Fibroblast of gingiva (primary cell): ENCODE results near the gene CCT7.
"Not testable (repeated sequence)": the region's sequence is repeated elsewhere in the genome, so short reads cannot be mapped to it uniquely, and the experiment has no call there.

Experiments used
- DNase-seq: peaks from one replicate; pipeline ENCODE4 v3.0.0-alpha.2; 2011; ENCODE audit warnings: low read depth

Gene CCT7

DNA sequence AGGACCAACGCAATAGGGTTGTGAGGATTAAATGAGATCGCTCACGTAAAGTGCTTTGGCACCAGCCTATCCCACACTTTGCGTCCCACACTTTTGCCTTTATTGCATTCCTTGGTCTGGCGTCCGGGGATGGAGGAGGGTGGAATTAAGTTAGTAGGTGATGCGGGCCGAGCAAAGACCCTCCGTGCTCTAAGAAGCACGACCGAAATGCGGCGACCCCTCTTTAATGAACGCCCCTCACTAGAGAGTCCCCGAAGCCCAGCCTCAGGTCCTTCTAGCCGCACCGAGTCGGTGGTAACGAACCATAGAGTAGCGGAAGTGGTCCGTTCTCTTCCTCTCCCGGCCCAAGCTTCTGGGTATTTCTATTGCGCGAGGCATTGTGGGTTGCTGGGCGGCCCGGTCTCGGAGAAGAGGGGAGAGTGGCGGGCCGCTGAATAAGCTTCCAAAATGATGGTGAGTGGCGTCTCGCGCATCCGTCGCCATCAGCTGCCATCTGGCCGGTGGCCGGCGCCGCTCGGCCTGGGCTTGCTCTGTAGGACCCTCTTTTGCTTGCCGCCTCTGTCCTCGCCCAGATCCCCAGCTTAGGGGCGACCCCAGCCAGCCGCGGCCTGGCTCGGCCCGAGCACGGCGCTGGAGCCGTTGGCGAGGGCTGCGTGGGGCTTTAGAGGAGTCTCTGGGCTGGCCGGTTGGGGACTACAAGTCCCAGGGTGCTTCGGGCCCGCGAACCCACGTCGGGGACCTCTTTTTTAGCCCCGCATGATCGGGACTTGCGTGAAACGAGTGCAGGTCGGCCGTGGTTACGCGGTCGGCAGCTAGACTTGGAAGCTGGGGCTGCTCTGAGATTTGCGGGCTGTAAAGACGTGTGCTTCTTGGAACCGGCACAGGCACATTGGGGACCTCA, at the start of gene CCT7:
CCT7 (plus strand) TSS at position 377 of the 901 bp plus-strand sequence; CDS start at position 448, 71 bp downstream.
- peak; percentile 90 for DNase-seq

DNA sequence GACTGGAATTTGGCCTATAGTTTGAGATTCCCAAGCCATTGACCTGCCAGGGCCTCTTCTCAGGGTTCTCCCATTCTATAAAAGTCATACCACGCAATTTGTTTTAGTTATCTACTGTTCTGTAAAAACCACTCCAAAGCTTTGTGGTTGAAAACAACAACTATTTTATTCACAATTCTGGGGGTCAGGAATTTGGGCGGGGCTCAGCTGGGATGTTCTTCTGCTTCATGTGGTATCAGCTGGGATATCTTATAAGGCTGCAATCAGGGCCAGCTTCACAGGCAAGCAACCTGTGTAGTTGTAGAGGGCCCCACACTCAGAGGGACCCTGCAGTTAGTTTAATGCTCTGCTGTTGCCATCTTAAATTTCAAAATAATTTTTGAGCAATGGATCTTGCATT, 48.1 kb upstream of the CCT7 start:
- no peak for DNase-seq

DNA sequence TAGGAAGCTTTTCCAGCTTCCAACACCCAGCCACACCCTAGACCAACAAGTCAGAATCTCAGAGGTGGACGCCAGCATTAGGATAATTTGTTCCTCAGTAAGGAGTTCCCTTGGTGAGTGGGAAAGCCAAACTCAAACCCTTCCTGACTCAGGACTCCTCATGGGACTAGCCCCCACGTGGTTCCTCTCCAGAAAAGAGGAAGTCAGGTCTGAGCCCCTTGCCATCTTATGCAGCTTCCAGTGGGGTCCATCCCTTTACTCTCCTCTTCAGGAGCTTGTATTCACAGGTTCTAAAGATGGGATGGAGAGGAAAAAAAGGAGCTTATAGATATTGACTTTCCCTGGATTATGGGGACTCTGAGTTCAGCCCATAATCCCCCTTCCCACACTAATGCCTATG, 46.6 kb upstream of the CCT7 start:
- no peak for DNase-seq

DNA sequence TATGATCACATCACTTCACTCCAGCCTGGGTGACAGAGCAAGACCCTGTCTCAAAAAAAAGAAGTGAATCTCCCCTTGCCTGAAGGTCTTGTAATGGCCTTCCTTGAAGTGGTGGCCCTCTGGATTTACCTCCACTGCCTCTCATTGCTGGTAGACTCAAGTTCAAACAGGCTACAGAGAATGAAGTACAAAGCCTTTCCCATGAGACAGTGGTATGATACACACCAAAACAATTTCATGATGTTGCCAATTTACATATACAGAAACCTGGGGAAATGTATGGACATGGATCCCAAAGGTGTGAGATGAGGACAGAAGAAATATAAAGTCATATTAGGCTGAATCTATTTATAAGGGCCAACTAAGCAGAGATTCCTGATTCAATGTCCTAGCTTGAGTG, 36.5 kb upstream of the CCT7 start:
- no peak for DNase-seq

DNA sequence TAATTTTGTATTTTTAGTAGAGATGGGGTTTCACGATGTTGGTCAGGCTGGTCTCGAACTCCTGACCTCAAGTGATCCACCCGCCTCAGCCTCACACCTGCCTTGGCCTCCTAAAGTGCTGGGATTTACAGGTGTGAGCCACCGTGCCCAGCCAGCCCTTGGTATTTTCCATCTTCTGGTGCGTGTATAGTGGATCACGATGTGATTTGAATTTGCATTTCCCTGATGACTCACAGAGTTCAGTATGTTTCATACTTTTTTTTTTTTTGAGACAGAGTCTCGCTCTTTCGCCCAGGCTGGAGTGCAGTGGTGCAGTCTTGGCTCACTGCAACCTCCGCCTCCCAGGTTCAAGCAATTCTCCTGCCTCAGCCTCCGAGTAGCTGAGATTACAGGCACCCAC, 33.8 kb upstream of the CCT7 start:
- DNase-seq: not testable (repeated sequence)

DNA sequence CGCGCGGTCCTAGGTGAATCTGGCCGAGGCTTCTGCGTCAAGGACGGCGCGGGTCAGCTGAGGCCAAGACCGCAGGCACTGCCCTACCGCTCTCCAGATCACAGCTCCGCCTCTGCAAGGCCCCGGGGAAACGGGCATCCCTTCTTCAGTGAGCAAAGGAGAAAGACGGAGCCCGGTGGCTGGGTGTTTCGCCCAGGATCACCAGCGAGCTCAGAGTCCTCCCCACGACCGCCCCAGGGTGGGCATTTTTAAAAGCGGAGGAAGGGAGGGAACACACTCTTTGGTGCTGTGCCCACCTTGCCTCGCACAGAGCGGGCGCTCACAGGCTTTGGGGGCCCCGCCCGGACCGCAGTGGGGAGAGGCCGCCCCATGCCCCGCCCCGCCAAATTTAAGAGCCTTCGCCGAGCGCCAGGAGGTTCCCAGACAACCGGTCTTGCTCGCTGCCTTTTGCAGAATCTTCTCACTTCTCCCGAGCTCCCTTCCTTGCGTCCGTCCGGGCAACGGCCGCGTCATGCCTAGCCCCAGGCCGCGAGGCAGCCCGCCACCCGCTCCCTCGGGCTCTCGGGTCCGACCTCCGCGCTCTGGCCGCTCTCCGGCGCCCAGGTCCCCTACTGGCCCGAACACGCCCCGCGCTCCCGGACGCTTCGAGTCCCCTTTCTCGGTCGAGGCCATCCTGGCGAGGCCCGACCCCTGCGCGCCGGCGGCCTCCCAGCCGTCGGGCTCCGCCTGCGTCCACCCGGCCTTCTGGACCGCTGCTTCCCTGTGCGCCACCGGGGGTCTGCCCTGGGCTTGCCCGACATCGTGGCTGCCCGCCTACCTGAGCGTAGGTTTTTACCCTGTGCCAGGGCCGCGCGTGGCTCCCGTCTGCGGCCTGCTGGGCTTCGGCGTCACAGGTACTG, 31.7 kb upstream of the CCT7 start, which contains the start of gene NOTO:
NOTO (plus strand) TSS at position 419 of the 899 bp plus-strand sequence; CDS start at position 512, 93 bp downstream.
- no peak for DNase-seq

DNA sequence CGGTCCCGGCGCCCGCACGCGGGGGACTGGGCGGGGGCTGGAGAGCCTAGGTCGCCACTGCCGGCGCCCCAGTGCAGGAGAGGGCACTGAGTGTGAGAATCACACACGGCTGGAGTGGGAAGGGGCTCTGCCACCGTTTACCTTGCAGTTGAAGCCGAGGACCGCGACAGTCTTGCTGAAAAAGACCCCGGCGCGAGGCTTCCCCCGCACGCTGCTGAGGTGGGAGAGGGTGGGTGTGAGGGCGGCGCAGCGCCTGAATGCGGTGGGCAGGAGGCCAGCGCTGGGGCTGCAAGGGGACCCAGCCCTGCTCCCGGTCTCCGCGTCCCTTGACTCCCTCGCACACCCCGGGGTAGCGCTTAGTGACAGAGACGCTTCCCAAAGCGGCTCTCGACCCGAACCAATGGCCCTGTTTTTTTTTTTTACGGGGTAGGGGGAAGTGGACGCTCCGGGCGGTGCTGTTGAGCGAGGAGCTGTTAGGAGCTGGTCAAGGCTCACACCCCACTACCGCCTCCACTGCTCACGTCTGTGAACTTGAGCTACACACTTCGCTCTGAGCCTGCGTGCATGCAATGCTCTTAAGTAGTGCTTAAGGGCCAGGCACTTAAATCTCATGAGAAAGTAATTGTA, 30.9 kb upstream of the CCT7 start:
- DNase-seq: no peak

DNA sequence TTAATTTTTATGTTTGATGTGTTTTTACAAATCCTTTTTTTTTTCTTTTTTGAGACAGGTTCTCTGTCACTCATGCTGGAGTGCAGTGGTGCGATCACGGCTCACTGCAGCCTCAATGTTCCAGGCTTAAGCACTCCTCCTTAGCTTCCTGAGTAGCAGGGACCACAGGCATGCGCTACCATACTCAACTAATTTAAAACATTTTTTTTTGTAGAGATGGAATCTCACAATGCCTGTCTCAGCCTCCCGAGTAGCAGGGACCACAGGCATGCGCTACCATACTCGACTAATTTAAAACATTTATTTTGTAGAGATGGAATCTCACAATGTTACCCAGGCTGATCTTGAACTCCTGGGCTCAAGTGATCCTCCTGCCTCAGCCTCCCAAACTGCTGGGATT, 28.5 kb upstream of the CCT7 start:
- no peak for DNase-seq

DNA sequence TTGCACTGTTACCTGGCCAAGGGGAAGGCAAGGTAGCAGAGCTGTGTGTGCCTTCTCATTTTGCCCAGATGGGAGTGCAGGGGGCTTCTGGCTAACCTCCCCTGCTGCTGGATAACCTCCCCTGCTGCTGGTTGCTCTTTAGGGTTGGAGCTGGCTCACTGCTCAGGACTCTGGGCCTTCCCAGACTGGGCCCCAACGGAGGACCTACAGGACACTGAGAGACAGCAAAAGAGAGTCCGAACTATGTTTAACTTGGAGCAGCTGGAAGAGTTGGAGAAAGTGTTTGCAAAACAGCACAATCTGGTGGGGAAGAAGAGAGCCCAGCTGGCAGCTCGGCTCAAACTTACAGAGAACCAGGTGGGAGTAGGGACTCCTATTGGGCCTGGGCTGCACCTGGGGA, 25.9 kb upstream of the CCT7 start:
- DNase-seq: no peak

DNA sequence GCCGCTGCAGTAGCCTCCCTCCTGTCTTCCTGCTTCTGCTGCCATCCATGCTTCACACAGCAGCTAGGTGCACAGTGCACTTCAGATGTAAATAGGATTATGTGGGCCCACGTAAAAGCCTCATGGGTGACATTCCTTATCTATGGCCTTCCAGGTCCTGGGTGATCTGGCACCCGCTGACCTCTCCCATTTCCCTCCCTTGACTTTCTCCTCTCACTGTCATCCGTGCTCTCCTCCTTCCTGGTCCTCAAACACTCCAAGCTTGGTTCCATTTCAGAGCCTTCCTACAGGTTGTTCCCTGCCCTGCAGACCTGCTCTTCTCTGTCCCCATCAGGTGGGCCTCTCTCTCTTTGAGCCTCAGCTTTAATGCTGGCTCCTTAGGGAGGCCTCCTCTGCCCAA, 24.1 kb upstream of the CCT7 start:
- no peak for DNase-seq

DNA sequence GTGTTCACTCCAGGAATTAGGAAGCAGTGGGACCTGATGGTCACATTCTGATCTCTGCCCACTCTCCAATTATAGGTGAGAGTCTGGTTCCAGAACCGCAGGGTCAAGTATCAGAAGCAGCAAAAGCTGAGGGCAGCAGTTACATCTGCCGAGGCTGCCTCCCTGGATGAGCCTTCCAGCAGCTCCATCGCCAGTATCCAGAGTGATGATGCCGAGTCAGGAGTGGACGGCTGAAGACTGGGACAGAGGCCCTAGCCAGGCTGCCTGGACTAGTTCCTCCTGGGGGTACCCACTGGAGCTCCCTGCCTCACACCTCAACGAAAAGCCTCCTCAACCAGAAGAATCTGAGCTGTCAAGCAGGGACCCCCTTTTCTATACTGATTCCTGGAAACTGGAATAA, 23.4 kb upstream of the CCT7 start:
- no peak for DNase-seq

DNA sequence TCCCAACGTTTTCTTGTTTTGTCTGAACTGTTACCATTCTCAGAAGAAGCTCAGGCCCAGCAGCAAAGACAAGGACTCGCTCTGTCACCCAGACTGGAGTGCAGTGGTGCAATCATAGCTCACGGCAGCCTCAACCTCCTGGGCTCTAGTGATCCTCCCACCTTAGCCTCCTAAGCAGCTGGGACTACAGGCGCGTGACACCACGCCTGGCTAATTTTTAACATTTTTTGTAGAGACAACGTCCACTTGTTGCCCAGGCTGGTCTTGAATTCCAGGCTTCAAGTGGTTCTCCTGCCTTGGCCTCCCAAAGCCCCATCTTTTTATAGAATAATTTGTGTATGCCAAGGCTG, 22.0 kb upstream of the CCT7 start:
- DNase-seq: no peak

DNA sequence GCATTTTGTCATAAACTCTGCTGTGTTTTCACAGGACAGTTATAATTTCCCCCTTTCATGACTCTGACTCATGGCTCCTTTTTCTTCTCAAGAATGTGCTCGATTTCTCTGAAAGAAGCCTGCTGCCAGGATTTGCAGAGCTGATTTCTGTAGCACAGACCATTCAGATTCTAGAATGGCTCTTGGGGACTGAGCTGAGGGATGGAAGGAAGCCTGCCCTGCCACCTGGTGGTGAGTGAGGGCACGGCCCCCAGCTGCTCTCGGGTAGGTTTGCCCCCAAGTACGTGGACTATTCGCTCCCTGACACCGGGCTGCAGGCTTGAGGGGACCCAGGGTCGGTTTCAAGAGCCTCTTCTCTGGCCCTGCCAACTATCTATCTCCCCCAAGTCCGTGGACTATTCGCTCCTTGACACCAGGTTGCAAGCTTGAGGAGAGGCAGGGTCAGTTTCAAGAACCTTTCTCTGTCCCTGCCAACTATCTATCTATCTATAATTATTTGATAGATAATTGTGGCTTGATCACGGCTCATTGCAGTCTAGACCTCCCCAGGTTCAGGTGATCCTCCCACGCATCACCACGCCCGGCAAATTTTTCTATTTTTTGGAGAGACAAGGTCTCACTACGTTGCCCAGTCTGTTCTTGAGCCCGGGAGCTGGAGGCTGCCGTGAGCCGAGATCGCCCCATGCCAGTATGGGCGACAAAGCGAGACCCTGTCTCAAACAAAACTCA, 21.5 kb upstream of the CCT7 start:
- peak; percentile 90 for DNase-seq

DNA sequence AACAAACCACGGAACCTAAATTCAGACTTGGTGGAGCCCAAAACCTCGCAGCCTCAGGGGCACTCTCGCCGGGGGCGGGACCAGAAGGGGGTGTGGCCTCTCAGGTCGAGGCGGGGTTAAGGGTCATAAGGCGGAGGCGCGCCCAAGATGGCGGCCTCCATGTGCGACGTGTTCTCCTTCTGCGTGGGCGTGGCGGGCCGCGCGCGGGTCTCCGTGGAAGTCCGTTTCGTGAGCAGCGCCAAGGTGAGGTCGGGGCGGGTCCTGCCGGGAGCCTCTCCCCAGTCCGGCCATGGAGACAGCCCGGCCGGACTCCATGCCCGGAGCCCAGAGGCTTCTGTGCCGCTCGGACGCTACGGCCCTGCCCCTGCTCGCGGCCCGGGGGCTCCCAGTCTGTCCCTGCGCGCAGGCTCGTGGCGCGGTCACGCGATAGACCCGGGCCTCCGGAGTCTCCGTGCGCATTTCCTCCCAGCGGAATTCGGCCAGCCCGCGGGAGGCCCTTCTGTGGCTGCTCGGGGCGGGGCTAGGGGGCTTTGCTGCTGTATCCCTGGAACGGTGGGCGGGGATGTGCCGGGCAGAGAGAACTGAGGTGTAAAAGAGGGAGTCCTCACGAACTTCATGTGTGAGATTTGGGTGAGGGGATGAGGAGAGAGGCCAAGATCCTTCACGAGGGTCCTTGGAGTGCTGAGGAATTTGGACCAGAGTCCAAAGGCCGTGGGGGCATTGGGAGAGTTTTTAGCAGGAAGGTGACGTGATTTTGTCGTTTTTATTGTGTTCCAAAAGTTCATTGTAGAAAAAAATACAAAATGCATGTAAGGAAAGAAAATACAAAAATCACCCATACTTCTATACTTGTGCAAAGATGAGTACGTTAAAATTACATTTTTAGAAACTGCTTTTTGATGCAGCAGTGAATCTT, 19.7 kb upstream of the CCT7 start, which contains the start of gene SMYD5:
SMYD5 (plus strand) TSS at position 126 of the 916 bp plus-strand sequence; CDS start at position 148, 22 bp downstream.
- peak; percentile 79 for DNase-seq

DNA sequence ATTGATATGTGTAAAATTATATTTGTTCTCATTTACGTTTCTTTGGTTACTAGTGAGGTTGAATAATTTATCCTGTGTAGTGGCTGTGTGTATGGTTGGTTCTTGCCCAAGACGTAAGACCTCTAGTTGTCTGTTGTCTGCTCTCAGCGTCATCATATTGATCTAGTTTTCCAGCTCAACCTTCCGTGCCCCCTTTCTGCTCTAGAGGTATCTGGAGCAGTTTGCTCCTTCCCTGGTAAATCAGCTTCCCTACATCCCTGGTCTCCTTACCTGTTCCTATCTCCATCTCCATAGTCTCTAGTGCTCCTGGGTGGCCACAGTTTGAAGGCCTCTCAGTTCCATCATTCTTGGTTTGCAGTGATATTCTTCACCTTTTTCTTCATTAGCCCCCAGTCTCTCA, 18.9 kb upstream of the CCT7 start:
- no peak for DNase-seq

DNA sequence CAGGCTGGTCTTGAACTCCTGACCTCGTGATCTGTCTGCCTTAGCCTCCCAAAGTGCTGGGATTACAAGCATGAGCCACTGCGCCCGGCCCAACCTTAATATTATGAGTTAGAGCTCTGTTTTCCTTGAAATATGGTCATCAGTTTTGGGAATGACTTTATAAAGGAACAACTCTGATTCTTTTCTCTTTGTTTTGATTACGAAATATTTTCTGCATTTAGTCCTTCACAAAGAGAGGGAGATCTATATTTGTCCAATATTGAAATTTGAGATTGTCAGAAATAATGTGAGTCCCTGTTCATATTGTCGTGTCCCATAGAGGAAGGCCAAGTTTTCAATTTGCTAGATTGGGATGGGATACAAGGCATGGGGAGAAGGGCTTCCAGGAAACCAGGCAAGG, 16.9 kb upstream of the CCT7 start:
- no peak for DNase-seq

DNA sequence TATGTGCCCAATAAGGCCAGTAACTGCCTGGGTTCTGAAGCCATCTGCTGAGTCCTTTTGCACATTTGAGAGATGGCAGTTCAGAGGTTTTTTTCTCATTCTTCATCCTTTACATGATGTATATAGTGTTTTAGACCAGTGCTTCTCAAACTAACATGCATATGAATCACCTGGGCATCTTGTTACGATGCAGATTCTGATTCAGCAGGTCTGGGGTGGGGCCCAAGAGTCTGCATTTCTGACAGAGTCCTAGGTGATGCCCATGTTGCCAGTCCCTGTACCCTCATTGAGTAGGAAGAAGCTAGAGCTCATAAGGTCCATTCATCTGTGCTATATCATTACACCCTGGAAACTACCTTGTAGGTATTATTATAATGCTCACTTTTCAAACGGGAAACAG, 16.3 kb upstream of the CCT7 start:
- no peak for DNase-seq

DNA sequence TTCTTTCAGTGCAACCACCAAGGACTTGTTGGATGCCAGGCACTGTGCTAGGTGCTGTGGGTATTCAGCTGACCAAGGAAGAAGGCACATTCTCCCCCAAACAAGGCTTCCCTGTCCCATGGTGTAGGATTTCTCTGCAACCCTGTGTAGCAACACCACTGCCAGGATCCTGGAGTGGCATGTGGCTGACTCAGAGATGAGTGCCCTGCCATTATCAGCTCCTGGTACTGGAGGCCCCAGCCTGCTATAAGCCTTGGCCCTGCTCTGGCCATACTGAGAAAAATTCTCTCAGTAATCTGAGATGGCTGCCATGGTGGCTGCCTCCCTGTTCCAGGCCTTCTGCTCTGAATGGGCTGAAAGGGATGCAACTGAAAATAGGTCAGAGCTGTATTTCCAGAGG, 15.8 kb upstream of the CCT7 start:
- DNase-seq: peak; percentile 72

DNA sequence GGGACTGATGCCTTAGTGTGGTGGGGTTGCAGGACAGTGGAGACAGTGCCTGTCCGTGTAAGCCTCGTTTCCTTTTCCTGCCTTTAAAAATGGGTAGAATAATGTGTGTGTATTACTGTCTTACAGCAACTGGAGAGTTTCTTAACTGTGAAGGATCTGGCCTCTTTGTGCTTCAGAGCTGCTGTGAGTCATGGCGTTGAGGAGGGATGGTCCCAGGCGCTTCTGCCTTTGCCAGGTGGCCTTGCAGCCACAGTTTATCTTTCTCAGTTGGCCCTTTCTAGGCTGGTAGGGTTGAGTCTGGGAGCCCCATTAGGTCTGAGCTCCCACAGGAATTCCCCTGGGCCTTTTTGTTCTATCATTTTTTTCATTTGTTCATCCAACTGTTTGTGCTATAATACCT, 10.3 kb upstream of the CCT7 start:
- DNase-seq: no peak

DNA sequence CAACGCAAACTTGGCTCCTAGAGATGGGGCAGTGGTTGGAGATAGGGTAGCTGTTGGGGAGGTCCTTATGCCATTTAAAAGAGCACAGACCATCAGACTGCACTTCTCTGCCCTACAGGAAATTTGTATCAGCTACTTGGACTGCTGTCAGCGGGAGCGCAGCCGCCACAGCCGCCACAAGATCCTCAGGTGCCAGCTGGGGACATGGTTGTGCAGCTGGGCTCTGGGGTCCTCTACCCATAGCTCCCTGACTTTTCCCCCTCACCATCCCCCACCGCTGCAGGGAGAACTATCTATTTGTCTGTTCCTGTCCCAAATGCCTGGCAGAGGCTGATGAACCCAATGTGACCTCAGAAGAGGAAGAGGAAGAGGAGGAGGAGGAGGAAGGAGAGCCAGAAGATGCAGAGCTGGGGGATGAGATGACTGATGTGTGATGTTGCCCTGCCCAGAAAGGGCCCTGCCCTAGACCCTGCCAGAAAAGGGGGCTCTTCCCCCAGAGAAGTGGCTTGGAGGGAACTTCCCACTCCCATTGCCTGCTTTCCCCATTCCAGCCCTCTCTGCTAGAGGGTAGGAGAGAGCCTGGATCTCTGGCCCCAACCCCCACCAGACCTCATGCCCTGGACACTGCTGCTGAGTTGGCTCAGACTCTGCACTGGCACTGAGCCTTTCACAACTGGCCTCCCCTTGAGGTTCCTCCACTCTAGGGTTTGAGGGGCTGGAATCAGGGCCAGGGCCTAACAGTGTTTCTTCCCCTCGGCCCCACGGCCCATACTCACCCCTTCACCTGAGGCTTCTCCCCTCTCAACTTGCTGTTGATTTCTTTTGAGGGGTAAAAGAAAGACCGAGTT, 8.4 kb upstream of the CCT7 start:
- no peak for DNase-seq
